Esophagus squamous epithelium (tissue), 5 donors: ENCODE data around the gene EGFL6. TPM values are rescaled to one million over a fixed set of nuclear protein-coding genes. Genes with fewer than 3 reads are reported as not detected.
"Not testable (repeated sequence)": the region's sequence is repeated elsewhere in the genome, so short reads cannot be mapped to it uniquely, and the experiment has no call there.

Source experiments
- DNase-seq: peaks from one replicate; lab custom pipeline; 2025; lab: John Stamatoyannopoulos, UW
- H3K27ac ChIP-seq, 4 donors: fragments of 200-600 bp; sonication (generic); one replicate each; pipeline ENCODE4 v1.5.1; 2016 to 2019; ENCODE audit warnings: mild to moderate bottlenecking in 1 of 4
- H3K27me3 ChIP-seq, 4 donors: fragments of 200-600 bp; sonication (generic); 1 replicate in 3 of 4; 2 replicates in 1 of 4; pipeline versions ENCODE4 v1.5.1 to v1.6.0; 2017 to 2021; ENCODE audit warnings: antibody characterized with exemption in 1 of 4
- H3K36me3 ChIP-seq, 3 donors: fragments of 200-600 bp; sonication (generic); one replicate each; pipeline ENCODE4 v1.5.1; 2016 to 2019
- H3K4me1 ChIP-seq, 3 donors: fragments of 200-600 bp; sonication (generic); one replicate each; pipeline ENCODE4 v1.5.1; 2017 to 2019
- H3K4me3 ChIP-seq, 4 donors: fragments of 200-600 bp; sonication (generic); 1 replicate in 3 of 4; 2 replicates in 1 of 4; pipeline ENCODE4 v1.5.1; 2016 to 2019; ENCODE audit warnings: mild to moderate bottlenecking in 2 of 4, moderate library complexity in 1 of 4
- H3K9me3 ChIP-seq, 3 donors: fragments of 200-600 bp; sonication (generic); one replicate each; pipeline ENCODE4 v1.5.1; 2016 to 2019
- POLR2A ChIP-seq, 4 donors: fragments of 450-650 bp; IDR thresholded peaks; one replicate each; pipeline ENCODE4 v1.6.1; 2017; ENCODE audit warnings: antibody characterized with exemption in 4 of 4, mild to moderate bottlenecking in 4 of 4, moderate library complexity in 3 of 4
- WGBS, 2 donors: methylation state at CpG; one replicate each; pipeline ENCODE4 v1.1.5; 2018; 5-methylcytosine and 5-hydroxymethylcytosine counted together
- intact Hi-C: fragments of 100-400 bp; cut with DNase I; formaldehyde crosslinking; loops from one replicate; pipeline ENCODE4 v1.15.0; 2022
- total RNA-seq, 4 donors: library from RNA; depleted of rRNA; stranded (reverse); fragments of >200 nt; gene quantifications; one replicate each; pipeline ENCODE4 v1.1.0, GENCODE V29; 2016
- TF ChIP-seq, protein P1 (sequence below), 6 experiments: fragments of 450-650 bp in 4 of 6; fragments of 200-600 bp in 2 of 6; sonication (generic) in 2 of 6; IDR thresholded peaks; one replicate each; pipeline ENCODE4 v1.5.1; 2016 to 2019; ENCODE audit warnings: antibody characterized with exemption in 6 of 6, mild to moderate bottlenecking in 4 of 6, moderate library complexity in 4 of 6
- donor health status: DM: yes; HTN: yes; CAD: no.

EGFL6 gene
- total RNA-seq, 4 donors from 2014 or later: 0.92 to 6.8 (median 1.8) TPM

DNA sequence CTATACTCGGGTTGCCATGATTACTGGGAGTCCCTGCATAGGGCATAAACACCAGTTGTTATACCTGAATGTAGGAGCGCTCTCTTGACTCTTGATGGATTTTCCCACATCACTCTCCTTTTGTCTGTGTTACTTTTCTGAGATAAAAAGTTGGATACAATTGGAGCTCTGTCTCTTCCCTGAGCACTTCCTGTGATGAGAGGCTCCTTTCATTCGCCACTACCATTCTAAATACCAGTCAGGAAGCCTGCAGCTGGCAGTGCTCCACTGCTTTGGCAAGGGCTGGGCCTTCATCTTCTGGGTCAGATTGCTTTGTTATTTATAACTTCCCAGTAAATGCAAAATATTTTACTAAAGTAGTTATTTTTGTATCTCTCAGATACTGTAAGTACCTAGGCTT lies 97.4 kb downstream of the EGFL6 start:
- DNase-seq: no peak
- no peaks in the 10 kb centered on the region for H3K27me3 ChIP-seq
- H3K4me3 ChIP-seq: no peak overlapping the region
- no peaks in the 10 kb centered on the region for H3K36me3 ChIP-seq
- H3K9me3 ChIP-seq: no peaks in the 10 kb centered on the region
- 86 to 90% methylated on average over 3 of the region's 3 CpGs for WGBS, 2 donors
- intact Hi-C loops: no loop called here
- H3K27ac ChIP-seq: no peak overlapping the region
- peaks cover 6 to 17% (median 6%) of the 10 kb centered on the region in 3 donors for H3K4me1 ChIP-seq
- TF ChIP-seq, protein P1, sequence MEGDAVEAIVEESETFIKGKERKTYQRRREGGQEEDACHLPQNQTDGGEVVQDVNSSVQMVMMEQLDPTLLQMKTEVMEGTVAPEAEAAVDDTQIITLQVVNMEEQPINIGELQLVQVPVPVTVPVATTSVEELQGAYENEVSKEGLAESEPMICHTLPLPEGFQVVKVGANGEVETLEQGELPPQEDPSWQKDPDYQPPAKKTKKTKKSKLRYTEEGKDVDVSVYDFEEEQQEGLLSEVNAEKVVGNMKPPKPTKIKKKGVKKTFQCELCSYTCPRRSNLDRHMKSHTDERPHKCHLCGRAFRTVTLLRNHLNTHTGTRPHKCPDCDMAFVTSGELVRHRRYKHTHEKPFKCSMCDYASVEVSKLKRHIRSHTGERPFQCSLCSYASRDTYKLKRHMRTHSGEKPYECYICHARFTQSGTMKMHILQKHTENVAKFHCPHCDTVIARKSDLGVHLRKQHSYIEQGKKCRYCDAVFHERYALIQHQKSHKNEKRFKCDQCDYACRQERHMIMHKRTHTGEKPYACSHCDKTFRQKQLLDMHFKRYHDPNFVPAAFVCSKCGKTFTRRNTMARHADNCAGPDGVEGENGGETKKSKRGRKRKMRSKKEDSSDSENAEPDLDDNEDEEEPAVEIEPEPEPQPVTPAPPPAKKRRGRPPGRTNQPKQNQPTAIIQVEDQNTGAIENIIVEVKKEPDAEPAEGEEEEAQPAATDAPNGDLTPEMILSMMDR (IDR thresholded peaks at IDR 0.05): no peak

DNA sequence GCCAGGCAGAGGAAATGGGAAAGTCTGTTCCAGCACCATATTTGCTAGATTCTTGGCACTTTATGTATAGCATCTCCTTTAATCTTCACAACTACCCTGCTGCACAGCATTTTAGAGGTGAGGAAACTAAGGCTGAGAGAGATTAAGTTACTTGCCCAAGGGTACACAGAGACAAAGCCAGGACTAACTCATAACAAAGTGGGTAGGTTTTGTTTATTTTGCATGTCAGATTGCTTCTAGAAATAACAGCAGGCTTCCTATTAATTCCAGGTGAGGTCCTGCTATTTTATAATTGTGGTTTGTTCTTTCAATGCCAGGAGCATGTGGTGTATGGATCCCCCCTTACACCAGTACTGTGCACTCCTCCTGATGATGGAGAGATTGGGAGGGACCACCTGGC lies 98.5 kb downstream of the EGFL6 start:
- TF ChIP-seq, protein P1 (IDR thresholded peaks at IDR 0.05): no peak
- TF ChIP-seq POLR2A (IDR thresholded peaks at IDR 0.05): no peak
- Histone ChIP-seq H3K4me1 (peaks cover 6 to 17% (median 6%) of the 10 kb centered on the region in 3 donors), H3K9me3 (no peaks in the 10 kb centered on the region), H3K27ac (no peak overlapping the region), H3K27me3 (no peaks in the 10 kb centered on the region), H3K36me3 (no peaks in the 10 kb centered on the region), H3K4me3 (no peak overlapping the region)
- DNase-seq: no peak
- intact Hi-C loops: no loop called here

DNA sequence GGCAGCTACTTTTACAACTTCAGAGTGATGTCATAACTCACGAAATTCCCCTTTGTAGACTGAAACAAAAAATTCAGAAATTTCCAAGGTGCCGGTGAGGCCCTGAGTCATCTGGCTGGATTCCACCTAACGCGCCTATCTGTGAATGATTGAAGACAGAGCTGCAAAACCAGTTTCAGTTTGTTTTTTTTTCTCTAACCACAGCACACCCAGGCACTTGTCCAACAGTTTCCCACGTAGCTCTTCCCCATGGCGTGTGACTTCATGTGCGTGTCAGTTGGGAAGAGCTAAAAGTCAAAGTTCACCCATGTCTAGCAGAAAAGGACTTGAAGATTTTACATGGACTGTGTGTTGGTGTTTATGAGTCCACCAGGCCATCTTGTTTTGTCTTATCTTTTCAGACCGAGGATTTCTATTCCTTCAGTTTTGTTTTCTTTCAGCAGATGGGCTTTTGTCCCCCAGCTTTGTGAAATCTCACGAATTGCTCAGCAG lies 99.9 kb downstream of the EGFL6 start:
- WGBS, 2 donors: 7 to 21% methylated on average over 9 of the region's 9 CpGs
- peak overlapping the region in 1 of 4 donors; percentile 38 for H3K4me3 ChIP-seq

DNA sequence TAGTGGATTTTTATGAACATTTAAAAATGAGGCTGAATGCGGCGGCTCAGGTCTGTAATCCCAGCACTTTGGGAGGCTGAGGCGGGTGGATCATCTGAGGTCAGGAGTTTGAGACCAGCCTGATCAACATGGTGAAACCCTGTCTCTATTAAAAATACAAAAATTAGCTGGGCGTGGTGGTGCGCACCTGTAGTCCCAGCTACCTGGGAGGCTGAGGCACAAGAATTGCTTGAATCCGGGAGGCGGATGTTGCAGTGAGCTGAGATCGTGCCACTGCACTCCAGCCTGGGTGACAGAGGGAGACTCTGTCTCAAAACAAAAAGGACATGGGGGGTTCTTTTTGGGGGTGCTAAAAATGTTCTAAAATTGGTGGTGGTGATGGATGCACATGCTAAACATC lies 100.4 kb downstream of the EGFL6 start:
- H3K36me3 ChIP-seq, H3K9me3 ChIP-seq, H3K4me3 ChIP-seq, H3K27me3 ChIP-seq, intact Hi-C loops, DNase-seq: not testable (repeated sequence)
- Histone ChIP-seq H3K27ac (peak overlapping the region; percentile 26 to 76 (median 64)), H3K4me1 (peaks cover 6 to 17% (median 6%) of the 10 kb centered on the region in 3 donors)
- WGBS, 2 donors: 77 to 86% methylated on average over 5 to 8 of the region's 8 CpGs

More for the DNA sequence above, 99.9 kb downstream of the EGFL6 start:
- Histone ChIP-seq H3K27me3 (no peaks in the 10 kb centered on the region), H3K4me1 (peaks cover 6 to 17% (median 6%) of the 10 kb centered on the region in 3 donors), H3K36me3 (no peaks in the 10 kb centered on the region), H3K9me3 (no peaks in the 10 kb centered on the region), H3K27ac (peak overlapping the region; percentile 26 to 76 (median 64))
- no peak for TF ChIP-seq POLR2A (IDR thresholded peaks at IDR 0.05)
- TF ChIP-seq, protein P1 (IDR thresholded peaks at IDR 0.05): peak in 1 of 6 experiments; percentile 9
- intact Hi-C loops: no loop called here
- DNase-seq: no peak

DNA sequence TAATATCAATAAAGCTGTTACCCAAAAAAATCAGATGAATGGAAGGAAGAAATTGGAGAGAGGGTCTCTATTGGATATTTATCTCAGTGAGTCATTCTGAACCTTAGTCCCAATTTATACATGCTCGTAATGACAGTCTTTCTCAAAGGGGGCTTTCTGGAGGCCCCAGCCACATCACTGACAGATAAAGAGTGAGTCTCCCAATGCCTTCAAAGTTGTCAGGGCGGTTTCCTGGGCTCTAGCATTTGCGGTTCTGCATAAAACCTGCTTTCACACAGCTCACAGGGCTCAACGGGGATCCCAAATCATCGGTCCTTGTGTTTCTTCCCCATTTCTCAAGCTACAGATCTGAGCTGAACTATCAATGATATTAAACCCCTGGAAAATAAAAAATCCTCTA lies 100.8 kb downstream of the EGFL6 start:
- Histone ChIP-seq H3K4me1 (peaks cover 6 to 17% (median 6%) of the 10 kb centered on the region in 3 donors), H3K36me3 (no peaks in the 10 kb centered on the region), H3K27me3 (no peaks in the 10 kb centered on the region), H3K9me3 (no peaks in the 10 kb centered on the region), H3K4me3 (no peak overlapping the region), H3K27ac (no peak overlapping the region)
- intact Hi-C loops: no loop called here
- WGBS, 2 donors: 65 to 83% methylated on average over 4 to 5 of the region's 5 CpGs
- DNase-seq: no peak
- TF ChIP-seq, protein P1 (IDR thresholded peaks at IDR 0.05): no peak
- TF ChIP-seq POLR2A (IDR thresholded peaks at IDR 0.05): no peak

DNA sequence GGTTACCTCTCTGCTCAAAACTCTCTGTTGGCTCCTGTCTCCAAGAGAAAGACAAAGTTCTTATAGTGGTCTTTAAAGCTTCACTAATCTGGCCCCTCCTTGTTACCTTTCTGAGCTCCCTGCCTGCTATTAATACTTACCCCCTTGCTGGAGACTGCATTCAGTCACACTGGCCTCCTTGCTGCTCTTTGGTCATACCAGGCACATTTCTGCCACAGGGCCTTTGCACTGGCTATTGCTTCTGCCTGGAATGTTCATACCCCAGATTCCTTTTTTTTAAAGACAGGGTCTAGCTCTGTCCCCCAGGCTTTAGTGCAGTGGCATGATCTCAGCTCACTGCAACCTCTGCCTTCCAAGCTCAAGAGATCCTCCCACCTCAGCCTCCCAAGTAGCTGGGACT lies 103.6 kb downstream of the EGFL6 start:
- H3K36me3 ChIP-seq: no peaks in the 10 kb centered on the region
- H3K4me3 ChIP-seq: no peak overlapping the region
- no peak overlapping the region for H3K27ac ChIP-seq
- TF ChIP-seq, protein P1 (IDR thresholded peaks at IDR 0.05): no peak
- no peak for TF ChIP-seq POLR2A (IDR thresholded peaks at IDR 0.05)
- no peaks in the 10 kb centered on the region for H3K9me3 ChIP-seq
- no peaks in the 10 kb centered on the region for H3K27me3 ChIP-seq
- intact Hi-C loops: no loop called here
- no peak for DNase-seq
- peaks cover 6 to 16% (median 6%) of the 10 kb centered on the region in 3 donors for H3K4me1 ChIP-seq
